Measurements from ENCODE around the gene MAPKAP1. TPM values are rescaled to one million over a fixed set of nuclear protein-coding genes. Genes with fewer than 3 reads are reported as not detected.

MAPKAP1 gene
- total RNA-seq, 4 donors from 2014 or later = 46.7 to 63.0 (median 57.9) TPM

DNA sequence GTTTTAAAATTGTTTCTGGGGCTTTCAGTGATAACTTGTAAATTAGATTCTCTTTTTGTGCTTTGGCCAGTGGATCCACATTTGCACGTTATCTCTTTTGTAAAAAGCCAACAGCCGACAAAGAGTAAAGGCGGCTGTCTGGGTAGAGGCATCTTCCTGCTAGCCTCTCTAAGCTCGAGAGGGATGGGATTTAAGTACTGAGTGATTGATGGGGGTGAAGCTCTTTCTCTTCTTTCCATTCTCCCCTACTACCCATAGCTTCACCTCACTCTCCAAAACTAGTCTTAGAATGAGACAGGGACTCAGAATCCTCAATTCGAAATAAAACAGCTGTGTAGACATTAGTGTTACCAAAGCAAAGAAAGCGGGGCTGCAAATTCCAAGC, 43.6 kb upstream of the MAPKAP1 start:
- intact Hi-C loops (cut with DNase I; ENCODE audit: low total_unique reads) = no loop called here
- H3K4me3 ChIP-seq (ENCODE audit: low read depth, poor library complexity, severe bottlenecking) = no peak overlapping the region
- WGBS, 2 donors = 54 to 72% methylated on average over 6 of the region's 6 CpGs
- TF ChIP-seq POLR2A (IDR thresholded peaks at IDR 0.05) = no peak
- TF ChIP-seq, protein P1, sequence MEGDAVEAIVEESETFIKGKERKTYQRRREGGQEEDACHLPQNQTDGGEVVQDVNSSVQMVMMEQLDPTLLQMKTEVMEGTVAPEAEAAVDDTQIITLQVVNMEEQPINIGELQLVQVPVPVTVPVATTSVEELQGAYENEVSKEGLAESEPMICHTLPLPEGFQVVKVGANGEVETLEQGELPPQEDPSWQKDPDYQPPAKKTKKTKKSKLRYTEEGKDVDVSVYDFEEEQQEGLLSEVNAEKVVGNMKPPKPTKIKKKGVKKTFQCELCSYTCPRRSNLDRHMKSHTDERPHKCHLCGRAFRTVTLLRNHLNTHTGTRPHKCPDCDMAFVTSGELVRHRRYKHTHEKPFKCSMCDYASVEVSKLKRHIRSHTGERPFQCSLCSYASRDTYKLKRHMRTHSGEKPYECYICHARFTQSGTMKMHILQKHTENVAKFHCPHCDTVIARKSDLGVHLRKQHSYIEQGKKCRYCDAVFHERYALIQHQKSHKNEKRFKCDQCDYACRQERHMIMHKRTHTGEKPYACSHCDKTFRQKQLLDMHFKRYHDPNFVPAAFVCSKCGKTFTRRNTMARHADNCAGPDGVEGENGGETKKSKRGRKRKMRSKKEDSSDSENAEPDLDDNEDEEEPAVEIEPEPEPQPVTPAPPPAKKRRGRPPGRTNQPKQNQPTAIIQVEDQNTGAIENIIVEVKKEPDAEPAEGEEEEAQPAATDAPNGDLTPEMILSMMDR (IDR thresholded peaks at IDR 0.05) = no peak
- DNase-seq (ENCODE audit: low spot score in 2 of 2) = no peak

DNA sequence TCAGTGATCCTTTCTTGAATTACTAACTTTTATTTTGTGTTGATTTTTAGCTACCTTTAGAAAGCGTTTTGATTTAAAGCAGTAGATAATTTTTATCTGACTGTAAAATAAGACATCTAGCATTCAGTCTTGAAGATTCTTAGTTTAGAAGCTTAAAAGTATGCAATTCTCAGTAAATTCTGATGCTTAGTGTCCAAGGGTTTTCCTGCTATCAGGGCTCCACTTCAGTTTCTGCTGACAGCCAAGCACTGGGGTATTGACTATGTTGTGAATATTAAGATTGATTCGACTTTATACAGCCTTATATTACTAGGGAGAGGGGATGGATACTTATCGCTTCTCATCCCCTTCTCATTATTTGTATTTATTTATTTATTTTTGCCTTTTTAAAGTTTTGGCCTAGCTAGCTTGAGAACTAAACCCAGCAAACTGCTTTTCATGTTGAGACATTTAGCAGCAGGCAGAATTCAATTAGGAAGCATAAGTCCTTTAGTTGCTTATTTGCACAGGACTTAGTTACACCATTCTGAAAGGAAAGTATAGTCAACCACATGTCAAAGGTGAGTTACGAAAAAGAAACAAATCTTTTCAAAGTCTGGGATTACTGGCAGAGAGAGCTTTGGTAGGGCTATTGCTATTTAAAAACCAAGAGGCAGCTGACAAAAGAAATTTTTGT, 43.1 kb upstream of the MAPKAP1 start:
- 59 to 81% methylated on average over 4 of the region's 4 CpGs for WGBS, 2 donors
- no peak for DNase-seq (ENCODE audit: low spot score in 2 of 2)
- intact Hi-C loops (cut with DNase I; ENCODE audit: low total_unique reads) = no loop called here

DNA sequence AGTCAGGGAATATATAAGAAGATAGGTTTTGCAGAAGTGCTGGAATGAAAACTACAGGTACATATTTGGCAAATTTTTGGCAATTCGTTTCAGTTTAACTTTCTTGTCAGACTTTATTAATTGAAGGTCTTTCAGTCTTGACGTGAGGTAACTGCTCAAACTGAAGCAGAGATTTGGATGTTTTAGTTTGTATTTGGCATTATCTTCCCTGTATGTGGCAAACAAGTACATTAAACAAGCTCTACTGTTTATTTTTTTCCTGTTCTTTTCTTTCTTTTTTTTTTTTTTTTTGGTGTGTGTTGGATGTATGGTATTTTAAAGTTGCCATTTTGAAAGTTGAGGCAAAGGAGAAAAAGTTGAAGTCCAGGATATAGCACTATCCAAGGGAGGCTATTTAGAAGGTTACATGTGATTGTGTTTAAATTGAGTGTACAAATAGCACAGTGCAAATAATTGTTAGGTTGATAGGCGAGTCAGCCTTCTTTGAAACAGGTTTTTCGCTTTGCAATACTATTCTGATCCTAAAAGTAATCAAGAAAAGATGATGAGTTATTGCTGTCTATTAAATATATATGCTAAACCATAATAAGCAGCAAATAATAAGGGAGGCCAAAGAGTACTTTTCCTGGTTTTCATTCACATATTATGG, 42.4 kb upstream of the MAPKAP1 start:
- intact Hi-C loops (cut with DNase I; ENCODE audit: low total_unique reads) = no loop called here
- no peak overlapping the region for H3K4me3 ChIP-seq (ENCODE audit: low read depth, poor library complexity, severe bottlenecking)
- no peak for TF ChIP-seq POLR2A (IDR thresholded peaks at IDR 0.05)
- TF ChIP-seq, protein P1 (IDR thresholded peaks at IDR 0.05) = no peak
- 51 to 65% methylated on average over 4 of the region's 4 CpGs for WGBS, 2 donors
- DNase-seq (ENCODE audit: low spot score in 2 of 2) = no peak

More for the DNA sequence above, 43.1 kb upstream of the MAPKAP1 start:
- TF ChIP-seq, protein P1 (IDR thresholded peaks at IDR 0.05) = no peak
- no peak for TF ChIP-seq POLR2A (IDR thresholded peaks at IDR 0.05)
- no peak overlapping the region for H3K4me3 ChIP-seq (ENCODE audit: low read depth, poor library complexity, severe bottlenecking)

DNA sequence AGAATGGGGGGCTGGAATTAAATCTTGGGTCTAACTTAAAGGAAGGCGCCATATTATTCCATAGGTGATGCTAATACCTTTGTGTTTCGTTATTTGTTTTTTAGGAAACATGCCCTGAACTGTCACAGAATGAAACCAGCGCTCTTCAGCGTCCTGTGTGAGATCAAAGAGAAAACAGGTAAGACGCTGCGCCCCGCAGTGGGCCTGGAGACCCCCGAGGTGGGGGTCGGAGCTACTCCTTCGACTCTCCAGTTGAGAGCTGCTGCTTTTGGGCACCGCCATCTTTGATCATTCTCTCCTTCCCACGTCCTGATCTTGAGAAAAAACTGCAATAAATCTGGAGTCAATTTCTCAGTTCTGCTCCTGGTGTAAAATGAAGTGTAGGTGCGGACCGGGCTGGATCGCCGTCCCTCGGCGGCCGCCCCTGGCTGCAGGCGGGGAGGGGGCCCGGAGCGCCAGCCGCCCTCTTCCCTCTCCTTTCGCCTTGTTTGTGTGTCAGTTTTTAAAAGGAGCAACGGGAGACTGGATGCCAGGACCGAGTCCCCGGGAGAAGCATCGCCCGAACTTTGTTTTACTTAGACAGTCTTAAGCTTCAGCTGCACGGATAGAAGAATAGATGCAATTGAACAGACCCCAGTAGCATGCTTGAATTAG, 41.6 kb upstream of the MAPKAP1 start:
- intact Hi-C loops (cut with DNase I; ENCODE audit: low total_unique reads) = no loop called here
- TF ChIP-seq, protein P1 (IDR thresholded peaks at IDR 0.05) = no peak
- TF ChIP-seq POLR2A (IDR thresholded peaks at IDR 0.05) = no peak
- no peak for DNase-seq (ENCODE audit: low spot score in 2 of 2)
- peak overlapping the region; percentile 86 for H3K4me3 ChIP-seq (ENCODE audit: low read depth, poor library complexity, severe bottlenecking)
- 14 to 16% methylated on average over 30 of the region's 30 CpGs for WGBS, 2 donors

DNA sequence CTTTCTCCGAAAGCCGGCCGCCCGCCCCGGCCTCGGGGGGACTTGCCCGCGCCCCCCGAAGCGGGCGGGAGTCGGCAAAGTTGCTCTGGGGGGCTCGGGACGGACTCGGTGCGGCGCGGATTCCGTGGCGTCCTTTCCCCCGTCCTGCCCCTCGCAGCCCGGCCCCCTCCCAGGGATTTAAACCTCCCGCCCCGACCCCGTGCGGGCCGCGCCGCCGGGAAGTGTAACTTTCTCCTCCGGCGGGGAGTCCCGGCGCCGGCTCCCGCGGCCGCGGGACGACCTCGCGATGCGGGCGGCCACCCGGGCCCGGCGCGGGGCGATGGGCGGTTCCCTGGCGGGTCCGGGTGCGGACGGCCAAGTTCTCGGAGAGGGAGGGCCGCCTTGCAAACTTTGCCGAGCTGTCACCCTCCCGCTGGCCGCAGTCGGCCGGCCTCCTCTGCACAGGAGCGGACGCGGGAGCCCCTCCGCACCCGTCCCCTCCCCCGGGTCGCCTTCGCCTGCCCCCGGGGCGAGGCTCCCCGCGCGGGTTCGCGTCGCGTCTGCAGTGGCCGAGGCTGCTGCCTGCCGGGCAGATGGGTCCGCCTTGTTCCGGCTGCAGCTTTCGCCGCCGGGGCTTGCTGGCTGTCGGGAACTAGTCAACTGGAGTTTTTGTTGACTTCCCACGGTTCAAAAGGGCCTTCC, 40.9 kb upstream of the MAPKAP1 start:
- intact Hi-C loops (cut with DNase I; ENCODE audit: low total_unique reads) = no loop called here
- peak overlapping the region; percentile 86 for H3K4me3 ChIP-seq (ENCODE audit: low read depth, poor library complexity, severe bottlenecking)
- WGBS, 2 donors = 1 to 2% methylated on average over 36 to 49 of the region's 88 CpGs
- TF ChIP-seq, protein P1 (IDR thresholded peaks at IDR 0.05) = no peak
- TF ChIP-seq POLR2A (IDR thresholded peaks at IDR 0.05) = no peak
- peak in 1 of 2 donors; percentile 86 for DNase-seq (ENCODE audit: low spot score in 2 of 2)
